GM21390 (cell line): ENCODE measurements around the gene BTRC.
"Not testable (repeated sequence)": the region's sequence is repeated elsewhere in the genome, so short reads cannot be mapped to it uniquely, and the experiment has no call there.

Experiments
- ATAC-seq: cut with Tn5 transposase; IDR thresholded peaks from one replicate; pipeline ENCODE4 v1.9.1; 2021; ENCODE audit not compliant: unreplicated experiment

The BTRC gene

GRCh38 chr10:101346177-101346576 is 7.8 kb upstream of the BTRC start:
- ATAC-seq = no peak

- no peak for ATAC-seq
Measured at GRCh38 chr10:101351017-101351416, 2.9 kb upstream of the BTRC start.

- no peak for ATAC-seq
Measured at GRCh38 chr10:101351477-101351876, 2.5 kb upstream of the BTRC start.

GRCh38 chr10:101352857-101353256 is 1.1 kb upstream of the BTRC start:
- not testable (repeated sequence) for ATAC-seq

- ATAC-seq = peak; percentile 21
Measured at GRCh38 chr10:101354328-101355071, 535 bp downstream of the BTRC start.

GRCh38 chr10:101355072-101355706 is 1.2 kb downstream of the BTRC start:
- no peak for ATAC-seq

- ATAC-seq = no peak
Measured at GRCh38 chr10:101356132-101356531, 2.2 kb downstream of the BTRC start.

GRCh38 chr10:101357958-101358357 is 4.0 kb downstream of the BTRC start:
- ATAC-seq = no peak

- no peak for ATAC-seq
Measured at GRCh38 chr10:101358706-101359300, 4.8 kb downstream of the BTRC start.

- not testable (repeated sequence) for ATAC-seq
Measured at GRCh38 chr10:101360090-101360489, 6.1 kb downstream of the BTRC start.

GRCh38 chr10:101360841-101361240 is 6.9 kb downstream of the BTRC start:
- not testable (repeated sequence) for ATAC-seq

GRCh38 chr10:101363850-101364400 is 10.0 kb downstream of the BTRC start:
- no peak for ATAC-seq

GRCh38 chr10:101364721-101365120 is 10.8 kb downstream of the BTRC start:
- ATAC-seq = no peak

- no peak for ATAC-seq
Measured at GRCh38 chr10:101367569-101368453, 13.8 kb downstream of the BTRC start.

- ATAC-seq = no peak
Measured at GRCh38 chr10:101373063-101373462, 19.1 kb downstream of the BTRC start.

- not testable (repeated sequence) for ATAC-seq
Measured at GRCh38 chr10:101373993-101374392, 20.0 kb downstream of the BTRC start.

- no peak for ATAC-seq
Measured at GRCh38 chr10:101375076-101375475, 21.1 kb downstream of the BTRC start.

GRCh38 chr10:101379663-101380352 is 25.8 kb downstream of the BTRC start:
- no peak for ATAC-seq

- no peak for ATAC-seq
Measured at GRCh38 chr10:101380353-101381017, 26.5 kb downstream of the BTRC start.
